SK-N-SH treated with all-trans-retinoic acid at 6 μM for 48 hours (cell line): Measurements from ENCODE around the gene CFAP251.

Experiments used
- ATAC-seq: fragments of 200-7000 bp; cut with Tn5 transposase; 3 replicates; pipeline ENCODE4 v1.9.1; 2020; ENCODE audit warnings: mild to moderate bottlenecking, moderate library complexity
- ARNTL ChIP-seq: fragments of 450-650 bp; formaldehyde crosslinking; IDR thresholded peaks from 2 replicates; pipeline ENCODE4 v1.5.0; 2020; ENCODE audit warnings: low read depth, mild to moderate bottlenecking, moderate library complexity, borderline replicate concordance
- CREB5 ChIP-seq: fragments of 250-450 bp; sonication (Bioruptor Pico); IDR thresholded peaks from 2 replicates; pipeline ENCODE4 v1.5.1; 2020; ENCODE audit warnings: low read depth, mild to moderate bottlenecking, moderate library complexity
- CSDC2 ChIP-seq: fragments of 250-450 bp; sonication (Bioruptor Pico); IDR thresholded peaks from 2 replicates; pipeline ENCODE4 v1.5.0; 2020; ENCODE audit warnings: mild to moderate bottlenecking, moderate library complexity
- CSRNP3 ChIP-seq: fragments of 250-450 bp; sonication (Bioruptor Pico); IDR thresholded peaks from 2 replicates; pipeline ENCODE4 v1.5.1; 2021; ENCODE audit warnings: mild to moderate bottlenecking, moderate library complexity
- ISL1 ChIP-seq: fragments of 250-450 bp; sonication (Bioruptor Pico); IDR thresholded peaks from 2 replicates; pipeline ENCODE4 v2.1.2; 2022; ENCODE audit warnings: mild to moderate bottlenecking, moderate library complexity
- OSR1 ChIP-seq: fragments of 250-450 bp; sonication (Bioruptor Pico); IDR thresholded peaks from 2 replicates; pipeline ENCODE4 v1.8.0; 2022; ENCODE audit warnings: moderate library complexity, mild to moderate bottlenecking, inconsistent platforms
- POU6F1 ChIP-seq: fragments of 250-450 bp; sonication (Bioruptor Pico); IDR thresholded peaks from 2 replicates; pipeline ENCODE4 v1.8.0; 2021; ENCODE audit warnings: low read depth, mild to moderate bottlenecking, moderate library complexity, borderline replicate concordance
- TOX ChIP-seq: fragments of 250-450 bp; sonication (Bioruptor Pico); IDR thresholded peaks from 2 replicates; pipeline ENCODE4 v1.8.0; 2021; ENCODE audit warnings: mild to moderate bottlenecking, moderate library complexity, borderline replicate concordance
- TSHZ2 ChIP-seq: fragments of 250-450 bp; sonication (Bioruptor Pico); IDR thresholded peaks from 2 replicates; pipeline ENCODE4 v1.5.0; 2020; ENCODE audit warnings: mild to moderate bottlenecking, moderate library complexity
- ZNF565 ChIP-seq: fragments of 450-650 bp; formaldehyde crosslinking; conservative IDR thresholded peaks from 2 replicates; pipeline ENCODE4 v1.5.0; 2020; ENCODE audit warnings: low read depth, mild to moderate bottlenecking, moderate library complexity
- ZNF8 ChIP-seq: fragments of 450-650 bp; formaldehyde crosslinking; IDR thresholded peaks from 2 replicates; pipeline ENCODE4 v1.5.0; 2020; ENCODE audit warnings: mild to moderate bottlenecking, moderate library complexity

Gene CFAP251

GRCh38 chr12:122020795-122021192, 102.4 kb downstream of the CFAP251 start (continued):
- TF ChIP-seq POU6F1 (no peak), ISL1 (no peak)

- ATAC-seq = no peak; the same call in 2 of the 3 replicates
- TF ChIP-seq CSDC2 (CRISPR knock-in tag) (no peak), OSR1 (CRISPR knock-in tag) (no peak), ZNF8 (CRISPR knock-in tag) (no peak), ARNTL (CRISPR knock-in tag) (no peak)
Measured at GRCh38 chr12:122021193-122021821, 102.9 kb downstream of the CFAP251 start.

- ATAC-seq = peak; percentile 60
Measured at GRCh38 chr12:122021822-122022392, 103.5 kb downstream of the CFAP251 start, which contains the start of gene BCL7A. TSS of gene BCL7A (plus strand) at chr12:122021884. CDS start at chr12:122022092, 208 bp downstream.

More at GRCh38 chr12:122021822-122022392, 103.5 kb downstream of the CFAP251 start, which contains the start of gene BCL7A:
- no peak for TF ChIP-seq TOX (CRISPR knock-in tag)
- TF ChIP-seq TSHZ2 = no peak
- no peak for TF ChIP-seq CREB5
- no peak for TF ChIP-seq ZNF565 (CRISPR knock-in tag)
- no peak for TF ChIP-seq CSRNP3
- no peak for TF ChIP-seq ARNTL (CRISPR knock-in tag)
- no peak for TF ChIP-seq ISL1
